Stomach (tissue), 4 donors: Measurements from ENCODE around the gene IQSEC3.

Experiments used
- EP300 ChIP-seq: sonication (generic); formaldehyde crosslinking; IDR thresholded peaks from one replicate; pipeline ENCODE4 v1.6.1; 2017; ENCODE audit warnings: antibody characterized with exemption
- TF ChIP-seq, protein P1 (sequence below), 7 experiments: fragments of 450-650 bp in 4 of 7; fragments of 200-600 bp in 3 of 7; sonication (generic) in 3 of 7; IDR thresholded peaks; one replicate each; pipeline ENCODE4 v1.5.1; 2016 to 2019; ENCODE audit warnings: antibody characterized with exemption in 7 of 7, control low read depth in 2 of 7, mild to moderate bottlenecking in 1 of 7

DNA sequence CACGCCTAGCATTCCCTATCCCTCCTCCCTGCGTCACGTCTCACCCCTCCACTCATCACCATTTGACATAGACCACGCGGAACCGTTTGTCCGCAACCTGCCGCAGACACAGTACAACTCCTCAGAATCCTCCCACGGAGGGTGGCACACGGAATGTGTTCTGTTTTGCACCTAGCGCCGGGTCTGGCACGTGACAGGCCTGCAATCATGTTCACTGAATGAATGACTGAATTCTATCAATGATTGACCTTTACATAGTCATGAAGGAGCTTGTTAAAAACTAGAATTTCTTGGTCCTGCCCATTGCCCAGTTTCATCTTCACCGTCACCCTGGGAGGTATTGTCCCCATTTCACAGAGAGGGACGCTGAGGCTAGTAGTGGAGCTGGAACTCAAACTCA lies 142.7 kb downstream of the IQSEC3 start:
- TF ChIP-seq, protein P1, sequence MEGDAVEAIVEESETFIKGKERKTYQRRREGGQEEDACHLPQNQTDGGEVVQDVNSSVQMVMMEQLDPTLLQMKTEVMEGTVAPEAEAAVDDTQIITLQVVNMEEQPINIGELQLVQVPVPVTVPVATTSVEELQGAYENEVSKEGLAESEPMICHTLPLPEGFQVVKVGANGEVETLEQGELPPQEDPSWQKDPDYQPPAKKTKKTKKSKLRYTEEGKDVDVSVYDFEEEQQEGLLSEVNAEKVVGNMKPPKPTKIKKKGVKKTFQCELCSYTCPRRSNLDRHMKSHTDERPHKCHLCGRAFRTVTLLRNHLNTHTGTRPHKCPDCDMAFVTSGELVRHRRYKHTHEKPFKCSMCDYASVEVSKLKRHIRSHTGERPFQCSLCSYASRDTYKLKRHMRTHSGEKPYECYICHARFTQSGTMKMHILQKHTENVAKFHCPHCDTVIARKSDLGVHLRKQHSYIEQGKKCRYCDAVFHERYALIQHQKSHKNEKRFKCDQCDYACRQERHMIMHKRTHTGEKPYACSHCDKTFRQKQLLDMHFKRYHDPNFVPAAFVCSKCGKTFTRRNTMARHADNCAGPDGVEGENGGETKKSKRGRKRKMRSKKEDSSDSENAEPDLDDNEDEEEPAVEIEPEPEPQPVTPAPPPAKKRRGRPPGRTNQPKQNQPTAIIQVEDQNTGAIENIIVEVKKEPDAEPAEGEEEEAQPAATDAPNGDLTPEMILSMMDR (IDR thresholded peaks at IDR 0.05) = no peak
- no peak for TF ChIP-seq EP300
